DND-41 (cell line): Measurements from ENCODE around the gene ATXN7L1.

Experiments used
- CTCF ChIP-seq: IDR thresholded peaks from 2 replicates; pipeline ENCODE4 v1.5.1; 2012; ENCODE audit warnings: borderline replicate concordance, low read length, moderate library complexity, mild to moderate bottlenecking; ENCODE audit not compliant: poor library complexity, severe bottlenecking; ENCODE audit errors: extremely low read depth
- EZH2 ChIP-seq: IDR thresholded peaks from 3 replicates; pipeline ENCODE4 v1.6.1; 2012; ENCODE audit warnings: borderline replicate concordance, low read depth, mild to moderate bottlenecking, moderate library complexity, low read length, inconsistent platforms; ENCODE audit not compliant: severe bottlenecking

GRCh38 chr7:105724688-105725087, 151.7 kb downstream of the ATXN7L1 start:
- TF ChIP-seq CTCF, result no peak
- no peak for TF ChIP-seq EZH2
